GM19455 (cell line): Measurements from ENCODE around the gene MACO1.
"Not testable (repeated sequence)": the region's sequence is repeated elsewhere in the genome, so short reads cannot be mapped to it uniquely, and the experiment has no call there.

Experiments
- ATAC-seq: cut with Tn5 transposase; IDR thresholded peaks from one replicate; pipeline ENCODE4 v1.9.1; 2021; ENCODE audit not compliant: unreplicated experiment

MACO1 gene

GRCh38 chr1:25420715-25421114 is 10.0 kb upstream of the MACO1 start, which contains the start of gene RHCE:
Gene RHCE, minus strand, starts transcription at chr1:25420825. Its CDS starts 39 bp downstream, at chr1:25420786.
- ATAC-seq = not testable (repeated sequence)

- ATAC-seq = not testable (repeated sequence)
Observed at GRCh38 chr1:25423206-25423605, 7.5 kb upstream of the MACO1 start.

- no peak for ATAC-seq
Observed at GRCh38 chr1:25425098-25426085, 5.3 kb upstream of the MACO1 start.

GRCh38 chr1:25427696-25428095 is 3.0 kb upstream of the MACO1 start:
- ATAC-seq = no peak

- no peak for ATAC-seq
Observed at GRCh38 chr1:25428475-25429166, 2.1 kb upstream of the MACO1 start.

GRCh38 chr1:25430967-25431881 is 527 bp downstream of the MACO1 start:
- ATAC-seq = peak; percentile 15

- ATAC-seq = no peak
Observed at GRCh38 chr1:25431955-25432719, 1.4 kb downstream of the MACO1 start.

GRCh38 chr1:25432749-25433388 is 2.2 kb downstream of the MACO1 start:
- no peak for ATAC-seq

GRCh38 chr1:25433389-25434186 is 2.9 kb downstream of the MACO1 start:
- ATAC-seq = no peak

- ATAC-seq = no peak
Observed at GRCh38 chr1:25435397-25436108, 4.9 kb downstream of the MACO1 start.

- no peak for ATAC-seq
Observed at GRCh38 chr1:25437672-25438071, 7.0 kb downstream of the MACO1 start.

GRCh38 chr1:25439287-25439686 is 8.6 kb downstream of the MACO1 start:
- no peak for ATAC-seq

- ATAC-seq = no peak
Observed at GRCh38 chr1:25442178-25442577, 11.5 kb downstream of the MACO1 start.

- ATAC-seq = no peak
Observed at GRCh38 chr1:25443030-25443699, 12.5 kb downstream of the MACO1 start.

GRCh38 chr1:25444604-25445003 is 13.9 kb downstream of the MACO1 start:
- not testable (repeated sequence) for ATAC-seq

GRCh38 chr1:25445993-25446538 is 15.4 kb downstream of the MACO1 start:
- no peak for ATAC-seq

- peak; percentile 57 for ATAC-seq
Observed at GRCh38 chr1:25447547-25447946, 16.9 kb downstream of the MACO1 start.
